HG03442 (cell line): ENCODE results near the gene TEX53.

Source experiments
- ATAC-seq: cut with Tn5 transposase; IDR thresholded peaks from one replicate; pipeline ENCODE4 v1.9.1; 2021; ENCODE audit warnings: mild to moderate bottlenecking, moderate library complexity; ENCODE audit not compliant: unreplicated experiment

The TEX53 gene

GRCh38 chr9:114643001-114643400 is 14.6 kb downstream of the TEX53 start:
- ATAC-seq, result no peak

- ATAC-seq, result no peak
These were observed 15.6 kb downstream of the TEX53 start for GRCh38 chr9:114641967-114642366.

GRCh38 chr9:114638404-114638803 is 19.2 kb downstream of the TEX53 start:
- no peak for ATAC-seq

- ATAC-seq, result no peak
These were observed 23.2 kb downstream of the TEX53 start for GRCh38 chr9:114634387-114634786.

GRCh38 chr9:114633438-114634089 is 24.0 kb downstream of the TEX53 start:
- no peak for ATAC-seq

- no peak for ATAC-seq
These were observed 26.4 kb downstream of the TEX53 start for GRCh38 chr9:114631166-114631565.

- ATAC-seq, result no peak
These were observed 28.0 kb downstream of the TEX53 start for GRCh38 chr9:114629563-114630090.

GRCh38 chr9:114627553-114627952 is 30.1 kb downstream of the TEX53 start:
- no peak for ATAC-seq

- ATAC-seq, result no peak
These were observed 31.1 kb downstream of the TEX53 start for GRCh38 chr9:114626415-114627020.

- no peak for ATAC-seq
These were observed 32.9 kb downstream of the TEX53 start for GRCh38 chr9:114624677-114625076.

- ATAC-seq, result no peak
These were observed 35.5 kb downstream of the TEX53 start for GRCh38 chr9:114621975-114622609.

GRCh38 chr9:114621561-114621960 is 36.0 kb downstream of the TEX53 start:
- no peak for ATAC-seq

- ATAC-seq, result peak; percentile 48
These were observed 38.3 kb downstream of the TEX53 start for GRCh38 chr9:114619191-114619761.

- peak; percentile 76 for ATAC-seq
These were observed 40.7 kb downstream of the TEX53 start for GRCh38 chr9:114616684-114617520.

- no peak for ATAC-seq
These were observed 43.2 kb downstream of the TEX53 start for GRCh38 chr9:114614373-114614772.

- no peak for ATAC-seq
These were observed 43.7 kb downstream of the TEX53 start for GRCh38 chr9:114613919-114614318.

GRCh38 chr9:114613087-114613486 is 44.5 kb downstream of the TEX53 start:
- no peak for ATAC-seq

GRCh38 chr9:114612272-114612923 is 45.2 kb downstream of the TEX53 start:
- ATAC-seq, result no peak

- peak; percentile 36 for ATAC-seq
These were observed 45.9 kb downstream of the TEX53 start for GRCh38 chr9:114611516-114612271.

- no peak for ATAC-seq
These were observed 49.1 kb downstream of the TEX53 start for GRCh38 chr9:114608525-114608796.
